Measurements from ENCODE around the gene CKB. TPM values are rescaled to one million over a fixed set of nuclear protein-coding genes. Genes with fewer than 3 reads are reported as not detected.

Gene CKB
- 4.8 and 5.3 TPM in 2 replicates for total RNA-seq

- intact Hi-C loops (cut with micrococcal nuclease): no loop called here
These were observed at the start of gene CKB for GRCh38 chr14:103522649-103523574. CKB (minus strand) TSS chr14:103522830; CDS start chr14:103522493, 337 bp downstream.

DNA sequence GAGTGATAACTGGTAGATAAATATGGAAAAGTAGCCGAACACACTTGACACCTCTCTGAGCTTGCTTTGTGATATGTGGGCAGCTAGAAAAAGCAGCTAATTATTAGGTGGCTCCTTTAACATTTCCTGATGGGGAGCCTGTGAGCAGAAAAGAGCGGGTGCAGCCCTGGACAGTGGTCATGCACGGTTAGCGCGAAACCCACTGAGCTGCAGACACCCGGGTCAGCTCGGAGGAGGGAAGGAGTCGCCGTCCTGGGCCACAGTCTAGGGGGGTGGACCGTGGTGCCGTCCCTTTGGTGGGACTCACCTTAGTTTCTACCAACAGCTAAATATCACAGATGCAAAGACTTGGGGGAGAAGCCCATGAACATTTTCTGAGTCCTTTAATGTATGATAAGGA, 46.8 kb upstream of the CKB start:
- intact Hi-C loops (cut with micrococcal nuclease): no loop called here

DNA sequence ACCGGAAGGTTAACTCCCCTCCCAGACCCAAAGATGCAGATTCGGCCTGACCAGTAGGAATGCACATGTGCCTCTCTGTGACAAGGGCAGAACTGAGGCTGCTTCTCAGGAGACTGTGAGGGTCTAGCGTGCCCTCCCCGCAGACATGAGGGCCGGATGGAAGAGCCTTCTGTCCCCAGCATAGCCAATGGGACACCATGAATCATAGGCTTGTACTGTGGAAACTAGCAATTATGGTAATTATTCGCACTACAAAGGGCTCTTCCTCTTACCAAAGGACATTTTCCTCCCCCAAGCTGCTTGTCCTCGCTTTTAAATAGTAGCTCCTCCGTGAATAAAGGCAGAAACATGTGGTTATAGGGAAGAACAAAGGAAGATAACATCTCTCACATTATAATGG, 46.3 kb upstream of the CKB start:
- intact Hi-C loops (cut with micrococcal nuclease): no loop called here

GRCh38 chr14:103563844-103564505, 41.3 kb upstream of the CKB start:
- intact Hi-C loops (cut with micrococcal nuclease): loop anchor here (2.0 to 5.0 kb wide), 3 partner anchors 35 to 151 kb away; partner anchors contain the start of genes KLC1, TRMT61A, XRCC3 and ZFYVE21

- intact Hi-C loops (cut with micrococcal nuclease): loop anchor here (2.0 to 5.0 kb wide), 3 partner anchors 34 to 152 kb away; partner anchors contain the start of genes KLC1, TRMT61A, XRCC3 and ZFYVE21
These were observed 40.6 kb upstream of the CKB start for GRCh38 chr14:103563226-103563620.

DNA sequence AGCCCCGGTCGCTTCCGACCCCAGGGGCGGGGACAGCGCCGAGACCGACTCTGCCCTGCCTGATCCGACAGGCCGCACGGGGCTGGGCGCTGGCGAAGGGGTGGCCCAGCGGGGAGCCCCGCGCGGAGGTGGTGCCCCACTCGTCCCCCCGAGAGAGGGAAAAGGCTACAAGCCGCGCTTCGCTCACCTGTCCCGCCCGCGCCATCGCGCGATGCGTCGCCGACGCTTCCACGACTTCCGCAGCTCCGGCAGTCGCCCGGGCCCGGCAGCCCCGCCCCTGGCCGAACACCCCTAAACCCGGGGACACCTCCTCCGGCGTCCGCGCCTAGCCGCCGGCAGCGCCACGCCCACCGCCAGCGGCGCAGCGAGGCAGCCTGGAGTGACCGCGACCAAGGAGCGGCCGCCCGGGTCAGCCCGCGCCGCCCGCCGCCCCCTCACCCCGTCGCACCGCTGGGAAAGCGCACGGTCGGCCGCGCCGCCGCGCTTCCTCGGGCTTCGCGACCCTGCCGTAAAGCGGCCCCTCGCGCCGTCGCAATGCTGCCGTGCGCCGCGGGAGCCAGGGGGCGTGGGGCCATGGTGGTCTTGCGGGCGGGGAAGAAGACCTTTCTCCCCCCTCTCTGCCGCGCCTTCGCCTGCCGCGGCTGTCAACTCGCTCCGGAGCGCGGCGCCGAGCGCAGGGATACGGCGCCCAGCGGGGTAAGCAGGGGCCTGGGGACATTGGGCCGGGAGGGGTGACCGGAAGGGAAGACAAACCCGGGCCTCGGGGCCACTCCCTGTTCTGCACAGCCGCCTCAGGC, 40.0 kb upstream of the CKB start, which contains the start of the genes BAG5 and COA8:
Gene BAG5, minus strand, starts transcription at position 229 of the 797 bp plus-strand sequence. CDS start 1,493 bp downstream, outside the sequence.
Gene COA8, plus strand, starts transcription at position 532 of the 797 bp plus-strand sequence. Its CDS starts 42 bp downstream, at position 574.
- intact Hi-C loops (cut with micrococcal nuclease): loop anchor here (2.0 to 5.0 kb wide), 3 partner anchors 34 to 152 kb away; partner anchors contain the start of genes KLC1, TRMT61A, XRCC3 and ZFYVE21

DNA sequence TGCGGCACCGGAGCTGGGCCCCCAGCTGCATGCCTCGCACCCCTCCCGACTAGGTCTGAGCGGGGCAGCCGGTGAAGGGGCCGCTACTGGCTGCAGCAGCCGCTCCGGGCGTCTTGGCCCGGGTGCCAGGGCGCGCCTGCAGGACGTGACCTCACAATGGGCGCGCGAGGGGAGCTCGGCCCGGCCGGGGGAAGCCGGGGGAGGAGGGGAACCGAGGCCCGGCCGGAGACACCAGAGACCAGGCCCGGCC, 39.5 kb upstream of the CKB start:
- intact Hi-C loops (cut with micrococcal nuclease): loop anchor here (2.0 to 5.0 kb wide), 3 partner anchors 33 to 153 kb away; partner anchors contain the start of genes KLC1, TRMT61A, XRCC3 and ZFYVE21

DNA sequence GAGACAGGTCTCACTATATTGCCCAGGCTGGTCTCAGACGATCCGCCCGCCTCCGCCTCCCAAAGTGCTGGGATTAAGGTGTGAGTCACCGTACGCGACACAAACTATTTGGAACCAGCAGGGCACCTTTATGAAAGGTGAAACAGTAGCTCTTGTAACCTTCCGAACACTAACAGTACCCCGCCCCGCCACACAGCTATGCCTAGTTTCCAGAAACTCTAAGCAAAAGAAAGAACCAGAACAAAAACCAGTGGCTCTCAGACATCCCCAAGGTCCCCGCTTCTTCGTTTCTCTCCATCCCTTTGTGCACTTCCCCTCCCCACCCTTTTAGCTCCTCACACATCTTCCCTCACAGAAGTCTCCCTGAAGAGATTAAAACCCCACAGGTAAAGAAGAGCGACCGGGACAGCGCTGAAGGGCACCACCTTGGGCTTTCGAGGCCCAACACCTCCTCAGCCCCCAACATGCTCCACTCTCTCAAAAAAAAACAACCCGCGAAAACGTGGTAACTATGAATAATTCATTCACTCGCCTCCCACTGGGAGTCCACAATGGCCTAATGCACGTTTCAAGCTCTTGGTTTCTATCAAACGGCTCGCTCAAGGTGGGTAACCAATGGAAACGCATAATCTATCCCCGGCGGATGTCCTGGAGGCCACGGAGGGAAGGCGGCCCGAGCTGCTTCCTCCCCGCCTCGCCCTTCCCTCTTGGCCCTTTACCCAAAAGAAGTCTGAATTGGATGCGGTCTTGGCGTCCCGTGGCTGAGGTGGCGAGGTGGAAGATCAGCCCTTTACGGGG, 39.0 kb upstream of the CKB start:
- intact Hi-C loops (cut with micrococcal nuclease): loop anchor here (2.0 to 5.0 kb wide), 3 partner anchors 33 to 153 kb away; partner anchors contain the start of genes KLC1, TRMT61A, XRCC3 and ZFYVE21

DNA sequence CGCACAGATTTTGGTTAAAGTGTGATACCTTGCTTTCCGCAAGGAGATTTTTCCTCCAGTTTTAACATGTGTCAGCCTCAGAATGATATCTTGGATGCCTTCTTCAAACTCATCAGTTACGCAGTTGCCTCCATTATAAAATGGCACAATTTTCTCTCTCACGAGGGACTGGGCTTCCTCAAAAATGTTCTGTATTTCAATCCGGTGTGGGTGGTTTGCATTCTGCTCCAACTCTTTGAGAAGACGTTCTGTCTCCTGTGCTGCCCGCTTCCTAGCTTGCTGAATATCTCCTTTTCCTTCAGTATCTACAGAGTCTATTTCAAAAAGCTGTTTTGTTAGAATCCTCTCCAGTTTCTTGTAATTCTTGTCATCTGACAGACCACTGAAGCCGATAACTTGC, 38.1 kb upstream of the CKB start:
- intact Hi-C loops (cut with micrococcal nuclease): loop anchor here (5.0 kb wide), 1 partner anchor 67 kb away; the partner anchor contains the start of gene KLC1

DNA sequence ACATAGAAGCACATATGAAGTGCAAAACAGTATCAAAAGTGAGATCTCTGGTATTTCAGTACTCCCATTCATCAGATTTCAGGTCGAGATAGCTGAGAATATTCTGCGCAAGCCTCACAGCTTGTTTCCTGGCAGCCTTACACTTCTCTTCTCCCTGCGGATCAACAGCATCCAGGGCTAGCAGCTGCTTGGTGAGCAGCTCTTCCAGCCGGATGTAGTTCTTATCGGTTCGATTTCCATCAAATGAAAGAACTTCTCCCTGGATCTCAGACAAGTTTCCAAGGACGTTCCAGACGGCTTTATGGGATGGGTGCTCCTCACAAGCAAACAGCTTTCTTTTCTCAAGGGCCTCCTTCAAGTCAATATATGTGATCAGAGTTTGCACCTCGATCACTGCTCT, 37.1 kb upstream of the CKB start:
- intact Hi-C loops (cut with micrococcal nuclease): loop anchor here (5.0 kb wide), 1 partner anchor 68 kb away; the partner anchor contains the start of gene KLC1

- intact Hi-C loops (cut with micrococcal nuclease): no loop called here
These were observed 35.6 kb upstream of the CKB start for GRCh38 chr14:103558071-103558882.

GRCh38 chr14:103556946-103557758, 34.5 kb upstream of the CKB start:
- intact Hi-C loops (cut with micrococcal nuclease): no loop called here

DNA sequence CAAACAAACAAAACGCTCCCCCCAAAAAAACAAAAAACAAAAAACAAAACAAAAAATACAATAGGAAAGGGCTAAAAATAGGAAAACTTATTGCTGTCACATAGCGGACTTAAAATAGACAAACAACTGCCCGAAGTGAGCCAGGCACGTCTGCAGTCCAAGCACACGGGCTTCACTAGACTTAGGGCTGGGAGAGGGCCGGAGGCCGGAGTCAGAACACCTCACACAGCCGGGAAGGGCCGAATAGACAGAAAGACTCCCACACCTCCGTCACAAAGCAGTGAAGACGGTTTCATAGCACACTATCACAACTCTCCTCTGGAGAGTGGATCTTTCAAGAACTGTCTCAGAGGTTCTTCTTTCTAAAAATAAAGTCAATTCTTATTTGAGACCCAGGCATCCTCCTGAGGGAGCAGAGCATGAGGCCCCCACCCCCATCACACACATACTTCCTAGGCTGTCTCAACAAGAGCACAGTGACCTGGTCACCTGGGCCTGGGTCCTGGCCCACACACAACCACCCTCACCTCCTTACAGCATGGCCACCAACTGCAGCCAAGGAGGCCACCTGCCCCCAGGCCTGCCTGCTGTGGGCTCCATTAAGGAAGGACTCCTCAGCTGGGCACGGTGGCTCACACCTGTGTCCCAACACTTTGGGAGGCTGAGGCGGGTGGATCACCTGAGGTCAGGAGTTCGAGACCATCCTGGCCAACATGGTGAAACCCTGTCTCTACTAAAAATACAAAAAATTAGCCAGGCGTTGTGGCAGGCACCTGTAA, 33.1 kb upstream of the CKB start:
- intact Hi-C loops (cut with micrococcal nuclease): no loop called here

- intact Hi-C loops (cut with micrococcal nuclease): no loop called here
These were observed 30.2 kb upstream of the CKB start for GRCh38 chr14:103552846-103553210.

GRCh38 chr14:103552011-103552845, 29.6 kb upstream of the CKB start:
- intact Hi-C loops (cut with micrococcal nuclease): no loop called here

- intact Hi-C loops (cut with micrococcal nuclease): no loop called here
These were observed 28.7 kb upstream of the CKB start for GRCh38 chr14:103551338-103551762.

All from T-helper 2 cell treated with Interferon-gamma antibody and Interleukin-4, amounts not matched to agents 100 ng/mL and 5 ng/mL, for 36 hours (primary cell).